ENCODE measurements around the gene PRTFDC1. TPM values are rescaled to one million over a fixed set of nuclear protein-coding genes. Genes with fewer than 3 reads are reported as not detected.
"Not testable (repeated sequence)": the region's sequence is repeated elsewhere in the genome, so short reads cannot be mapped to it uniquely, and the experiment has no call there.

Gene PRTFDC1
- total RNA-seq, 1 experiment from 2014 or later = 20.8 TPM

- no peak for DNase-seq (ENCODE audit: extremely low read depth, low read depth)
These were observed 102.7 kb downstream of the PRTFDC1 start for GRCh38 chr10:24849501-24850299.

- DNase-seq (ENCODE audit: extremely low read depth, low read depth) = no peak
These were observed 103.4 kb downstream of the PRTFDC1 start for GRCh38 chr10:24849051-24849450.

GRCh38 chr10:24848195-24848594, 104.2 kb downstream of the PRTFDC1 start:
- no peak for DNase-seq (ENCODE audit: extremely low read depth, low read depth)

GRCh38 chr10:24847112-24848070, 105.0 kb downstream of the PRTFDC1 start:
- no peak for DNase-seq (ENCODE audit: extremely low read depth, low read depth)

GRCh38 chr10:24844742-24845141, 107.7 kb downstream of the PRTFDC1 start:
- DNase-seq (ENCODE audit: extremely low read depth, low read depth) = no peak

GRCh38 chr10:24843256-24843655, 109.2 kb downstream of the PRTFDC1 start:
- no peak for DNase-seq (ENCODE audit: extremely low read depth, low read depth)

- DNase-seq (ENCODE audit: extremely low read depth, low read depth) = no peak
These were observed 109.5 kb downstream of the PRTFDC1 start for GRCh38 chr10:24842856-24843255.

GRCh38 chr10:24841530-24841929, 110.9 kb downstream of the PRTFDC1 start:
- DNase-seq (ENCODE audit: extremely low read depth, low read depth) = no peak

GRCh38 chr10:24840784-24841183, 111.6 kb downstream of the PRTFDC1 start:
- DNase-seq (ENCODE audit: extremely low read depth, low read depth) = no peak

GRCh38 chr10:24837781-24838180, 114.6 kb downstream of the PRTFDC1 start:
- not testable (repeated sequence) for DNase-seq (ENCODE audit: extremely low read depth, low read depth)

- no peak for DNase-seq (ENCODE audit: extremely low read depth, low read depth)
These were observed 117.5 kb downstream of the PRTFDC1 start for GRCh38 chr10:24834869-24835268.

GRCh38 chr10:24826009-24826408, 126.4 kb downstream of the PRTFDC1 start:
- DNase-seq (ENCODE audit: extremely low read depth, low read depth) = peak; percentile 18

- DNase-seq (ENCODE audit: extremely low read depth, low read depth) = no peak
These were observed 126.9 kb downstream of the PRTFDC1 start for GRCh38 chr10:24825551-24825950.

- no peak for DNase-seq (ENCODE audit: extremely low read depth, low read depth)
These were observed 127.9 kb downstream of the PRTFDC1 start for GRCh38 chr10:24824536-24824935.

- no peak for DNase-seq (ENCODE audit: extremely low read depth, low read depth)
These were observed 128.3 kb downstream of the PRTFDC1 start for GRCh38 chr10:24824124-24824523.

- DNase-seq (ENCODE audit: extremely low read depth, low read depth) = no peak
These were observed 129.8 kb downstream of the PRTFDC1 start for GRCh38 chr10:24822590-24822989.

- DNase-seq (ENCODE audit: extremely low read depth, low read depth) = peak; percentile 19
These were observed 130.4 kb downstream of the PRTFDC1 start for GRCh38 chr10:24821986-24822385.

- DNase-seq (ENCODE audit: extremely low read depth, low read depth) = no peak
These were observed 135.5 kb downstream of the PRTFDC1 start for GRCh38 chr10:24816868-24817396.

GRCh38 chr10:24814568-24815313, 137.7 kb downstream of the PRTFDC1 start:
- no peak for DNase-seq (ENCODE audit: extremely low read depth, low read depth)

GRCh38 chr10:24813856-24814255, 138.6 kb downstream of the PRTFDC1 start:
- no peak for DNase-seq (ENCODE audit: extremely low read depth, low read depth)

GRCh38 chr10:24806262-24806661, 146.1 kb downstream of the PRTFDC1 start:
- DNase-seq (ENCODE audit: extremely low read depth, low read depth) = no peak

Measured in NCI-H460 (cell line).